GM21390 (cell line): Measurements from ENCODE around the gene PIGN.

Experiments
- ATAC-seq: cut with Tn5 transposase; IDR thresholded peaks from one replicate; pipeline ENCODE4 v1.9.1; 2021; ENCODE audit not compliant: unreplicated experiment

The PIGN gene

GRCh38 chr18:62186774-62187542 lies at the start of gene PIGN, which contains the start of gene RELCH:
Gene PIGN (minus strand): TSS chr18:62187056. CDS start chr18:62161353, 25,703 bp downstream.
Gene RELCH (plus strand): TSS chr18:62187255. CDS start chr18:62187506, 251 bp downstream.
- peak; percentile 90 for ATAC-seq

- no peak for ATAC-seq
These were observed 49.4 kb upstream of the PIGN start for GRCh38 chr18:62236252-62236651.

GRCh38 chr18:62226047-62226446 lies 39.2 kb upstream of the PIGN start:
- no peak for ATAC-seq

GRCh38 chr18:62224229-62224628 lies 37.4 kb upstream of the PIGN start:
- no peak for ATAC-seq

- ATAC-seq, result no peak
These were observed 27.9 kb upstream of the PIGN start for GRCh38 chr18:62214790-62215189.

GRCh38 chr18:62211325-62211828 lies 24.5 kb upstream of the PIGN start:
- ATAC-seq, result no peak

- no peak for ATAC-seq
These were observed 23.3 kb upstream of the PIGN start for GRCh38 chr18:62210138-62210537.

- ATAC-seq, result no peak
These were observed 22.2 kb upstream of the PIGN start for GRCh38 chr18:62209046-62209445.

- ATAC-seq, result no peak
These were observed 19.7 kb upstream of the PIGN start for GRCh38 chr18:62206593-62206992.

GRCh38 chr18:62205824-62206223 lies 19.0 kb upstream of the PIGN start:
- no peak for ATAC-seq

- ATAC-seq, result no peak
These were observed 15.0 kb upstream of the PIGN start for GRCh38 chr18:62201870-62202269.

GRCh38 chr18:62200121-62200914 lies 13.5 kb upstream of the PIGN start:
- no peak for ATAC-seq

- no peak for ATAC-seq
These were observed 12.8 kb upstream of the PIGN start for GRCh38 chr18:62199629-62200028.

GRCh38 chr18:62198259-62198658 lies 11.4 kb upstream of the PIGN start:
- no peak for ATAC-seq

GRCh38 chr18:62196980-62197379 lies 10.1 kb upstream of the PIGN start:
- no peak for ATAC-seq

- ATAC-seq, result no peak
These were observed 9.2 kb upstream of the PIGN start for GRCh38 chr18:62196079-62196478.

- ATAC-seq, result no peak
These were observed 2.4 kb upstream of the PIGN start for GRCh38 chr18:62189208-62189607.

- no peak for ATAC-seq
These were observed 971 bp upstream of the PIGN start for GRCh38 chr18:62187543-62188510.

GRCh38 chr18:62186499-62186773 lies 420 bp downstream of the PIGN start:
- peak; percentile 9 for ATAC-seq

GRCh38 chr18:62183578-62184195 lies 3.2 kb downstream of the PIGN start:
- ATAC-seq, result no peak

- ATAC-seq, result no peak
These were observed 4.6 kb downstream of the PIGN start for GRCh38 chr18:62182220-62182619.
